ENCODE measurements around the gene ATP1A1.

ATP1A1 gene

GRCh38 chr1:116412480-116412798 lies 39.4 kb downstream of the ATP1A1 start:
- H2AFZ ChIP-seq (ENCODE audit: low read depth, low read length): no peak overlapping the region
- no peak overlapping the region for H4K8ac ChIP-seq (ENCODE audit: low read length)
- no peak overlapping the region for H2BK15ac ChIP-seq (ENCODE audit: low read depth, poor library complexity, severe bottlenecking)
- H3K27me3 ChIP-seq (ENCODE audit: control insufficient read depth in 1 of 2, insufficient read depth in 1 of 2, low read length in 2 of 2): no peaks in the 10 kb centered on the region
- no peak overlapping the region for H3K4ac ChIP-seq (ENCODE audit: low read depth in 1 of 2, low read length in 2 of 2)
- no peak overlapping the region for H3K4me3 ChIP-seq (ENCODE audit: insufficient read depth in 1 of 2, low read depth in 1 of 2, low read length in 2 of 2)
- H2BK120ac ChIP-seq (ENCODE audit: low read depth, low read length): no peak overlapping the region
- H2BK12ac ChIP-seq (ENCODE audit: low read length in 2 of 2): no peak overlapping the region
- peaks cover 5% of the 10 kb centered on the region for H3K4me1 ChIP-seq (ENCODE audit: control insufficient read depth, insufficient read depth, low read depth, low read length)
- WGBS: 98% methylated on average over 2 of the region's 2 CpGs
- peaks cover 5% of the 10 kb centered on the region for H3K79me1 ChIP-seq (replicated peaks; ENCODE audit: low read length, poor library complexity, severe bottlenecking)
- no peak overlapping the region for H3K18ac ChIP-seq (ENCODE audit: low read depth in 1 of 2, low read length in 2 of 2)
- no peak overlapping the region for H4K91ac ChIP-seq (ENCODE audit: low read length)
- DNase-seq: no peak
- H2BK5ac ChIP-seq (ENCODE audit: low read depth, low read length, poor library complexity, severe bottlenecking): no peak overlapping the region
- no peak overlapping the region for H3K4me2 ChIP-seq (ENCODE audit: low read length, poor library complexity, severe bottlenecking)
- H2AK5ac ChIP-seq (ENCODE audit: low read length, severe bottlenecking): no peak overlapping the region
- no peak overlapping the region for H3K23ac ChIP-seq (ENCODE audit: low read length in 2 of 2)
- H3K14ac ChIP-seq (ENCODE audit: low read length in 2 of 2): no peak overlapping the region
- H3K9me3 ChIP-seq (ENCODE audit: control insufficient read depth, low read length): no peaks in the 10 kb centered on the region
- peaks cover 13 to 19% of the 10 kb centered on the region in 2 experiments for H3K36me3 ChIP-seq (ENCODE audit: control insufficient read depth in 1 of 2, insufficient read depth in 2 of 2, low read depth in 1 of 2, low read length in 2 of 2)
- no peak overlapping the region for H3K9ac ChIP-seq (ENCODE audit: low read length)
- H3K27ac ChIP-seq (ENCODE audit: low read length, poor library complexity, severe bottlenecking): no peak overlapping the region

GRCh38 chr1:116412898-116413297 lies 39.9 kb downstream of the ATP1A1 start:
- H3K79me1 ChIP-seq (replicated peaks; ENCODE audit: low read length, poor library complexity, severe bottlenecking): peaks cover 9% of the 10 kb centered on the region
- H3K14ac ChIP-seq (ENCODE audit: low read length in 2 of 2): no peak overlapping the region
- H3K36me3 ChIP-seq (ENCODE audit: control insufficient read depth in 1 of 2, insufficient read depth in 2 of 2, low read depth in 1 of 2, low read length in 2 of 2): peaks cover 13 to 14% of the 10 kb centered on the region in 2 experiments
- H3K4me1 ChIP-seq (ENCODE audit: control insufficient read depth, insufficient read depth, low read depth, low read length): peaks cover 9% of the 10 kb centered on the region
- H3K4me2 ChIP-seq (ENCODE audit: low read length, poor library complexity, severe bottlenecking): no peak overlapping the region
- DNase-seq: no peak
- H3K4me3 ChIP-seq (ENCODE audit: insufficient read depth in 1 of 2, low read depth in 1 of 2, low read length in 2 of 2): no peak overlapping the region
- H4K8ac ChIP-seq (ENCODE audit: low read length): no peak overlapping the region
- H3K23ac ChIP-seq (ENCODE audit: low read length in 2 of 2): no peak overlapping the region
- H3K4ac ChIP-seq (ENCODE audit: low read depth in 1 of 2, low read length in 2 of 2): no peak overlapping the region
- no peak overlapping the region for H2BK15ac ChIP-seq (ENCODE audit: low read depth, poor library complexity, severe bottlenecking)
- no peak overlapping the region for H2BK5ac ChIP-seq (ENCODE audit: low read depth, low read length, poor library complexity, severe bottlenecking)
- no peak overlapping the region for H3K9ac ChIP-seq (ENCODE audit: low read length)
- no peaks in the 10 kb centered on the region for H3K9me3 ChIP-seq (ENCODE audit: control insufficient read depth, low read length)
- no peak overlapping the region for H2AK5ac ChIP-seq (ENCODE audit: low read length, severe bottlenecking)
- H3K18ac ChIP-seq (ENCODE audit: low read depth in 1 of 2, low read length in 2 of 2): no peak overlapping the region
- no peak overlapping the region for H3K27ac ChIP-seq (ENCODE audit: low read length, poor library complexity, severe bottlenecking)
- no peak overlapping the region for H2BK12ac ChIP-seq (ENCODE audit: low read length in 2 of 2)
- WGBS: 100% methylated on average over 1 of the region's 3 CpGs
- H2AFZ ChIP-seq (ENCODE audit: low read depth, low read length): no peak overlapping the region
- H2BK120ac ChIP-seq (ENCODE audit: low read depth, low read length): no peak overlapping the region
- H4K91ac ChIP-seq (ENCODE audit: low read length): no peak overlapping the region
- H3K27me3 ChIP-seq (ENCODE audit: control insufficient read depth in 1 of 2, insufficient read depth in 1 of 2, low read length in 2 of 2): no peaks in the 10 kb centered on the region

DNA sequence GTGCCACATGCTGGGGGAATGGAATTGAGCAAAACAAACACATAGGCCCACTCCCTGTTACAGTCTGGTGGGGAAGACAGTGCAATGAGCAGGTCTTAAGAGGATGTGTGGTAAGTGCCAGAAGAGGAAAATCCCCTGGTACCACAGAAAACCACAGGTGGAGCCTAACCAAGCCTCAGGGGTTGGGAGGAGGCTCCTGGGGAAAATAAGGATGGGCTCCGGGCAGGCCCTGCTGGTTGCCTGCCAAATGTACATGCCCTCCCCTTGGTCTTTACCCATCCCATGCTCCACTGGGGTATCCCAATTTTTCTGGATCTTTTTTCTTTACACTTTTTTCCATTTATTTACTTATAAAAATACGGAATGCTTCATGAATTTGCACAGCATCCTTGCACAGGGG lies 40.4 kb downstream of the ATP1A1 start:
- Histone ChIP-seq H3K79me1 (replicated peaks; ENCODE audit: low read length, poor library complexity, severe bottlenecking) (peaks cover 12% of the 10 kb centered on the region), H3K14ac (ENCODE audit: low read length in 2 of 2) (no peak overlapping the region), H2BK15ac (ENCODE audit: low read depth, poor library complexity, severe bottlenecking) (no peak overlapping the region), H2BK120ac (ENCODE audit: low read depth, low read length) (no peak overlapping the region), H2AK5ac (ENCODE audit: low read length, severe bottlenecking) (no peak overlapping the region), H4K91ac (ENCODE audit: low read length) (no peak overlapping the region), H3K27me3 (ENCODE audit: control insufficient read depth in 1 of 2, insufficient read depth in 1 of 2, low read length in 2 of 2) (no peaks in the 10 kb centered on the region), H3K27ac (ENCODE audit: low read length, poor library complexity, severe bottlenecking) (no peak overlapping the region), H3K9ac (ENCODE audit: low read length) (no peak overlapping the region), H2AFZ (ENCODE audit: low read depth, low read length) (no peak overlapping the region), H4K8ac (ENCODE audit: low read length) (no peak overlapping the region), H2BK5ac (ENCODE audit: low read depth, low read length, poor library complexity, severe bottlenecking) (no peak overlapping the region), H3K18ac (ENCODE audit: low read depth in 1 of 2, low read length in 2 of 2) (no peak overlapping the region), H3K36me3 (ENCODE audit: control insufficient read depth in 1 of 2, insufficient read depth in 2 of 2, low read depth in 1 of 2, low read length in 2 of 2) (peaks cover 9 to 13% of the 10 kb centered on the region in 2 experiments), H3K4me3 (ENCODE audit: insufficient read depth in 1 of 2, low read depth in 1 of 2, low read length in 2 of 2) (no peak overlapping the region), H3K9me3 (ENCODE audit: control insufficient read depth, low read length) (no peaks in the 10 kb centered on the region), H3K4ac (ENCODE audit: low read depth in 1 of 2, low read length in 2 of 2) (no peak overlapping the region), H3K23ac (ENCODE audit: low read length in 2 of 2) (no peak overlapping the region), H3K4me1 (ENCODE audit: control insufficient read depth, insufficient read depth, low read depth, low read length) (peaks cover 11% of the 10 kb centered on the region), H3K4me2 (ENCODE audit: low read length, poor library complexity, severe bottlenecking) (no peak overlapping the region), H2BK12ac (ENCODE audit: low read length in 2 of 2) (no peak overlapping the region)
- no peak for DNase-seq
- 98% methylated on average over 2 of the region's 2 CpGs for WGBS

- Histone ChIP-seq H4K91ac (ENCODE audit: low read length) (no peak overlapping the region), H3K14ac (ENCODE audit: low read length in 2 of 2) (no peak overlapping the region), H4K8ac (ENCODE audit: low read length) (no peak overlapping the region), H3K27ac (ENCODE audit: low read length, poor library complexity, severe bottlenecking) (no peak overlapping the region), H3K27me3 (ENCODE audit: control insufficient read depth in 1 of 2, insufficient read depth in 1 of 2, low read length in 2 of 2) (no peaks in the 10 kb centered on the region), H3K18ac (ENCODE audit: low read depth in 1 of 2, low read length in 2 of 2) (no peak overlapping the region), H3K4me1 (ENCODE audit: control insufficient read depth, insufficient read depth, low read depth, low read length) (peaks cover 9% of the 10 kb centered on the region), H2BK15ac (ENCODE audit: low read depth, poor library complexity, severe bottlenecking) (no peak overlapping the region), H2AFZ (ENCODE audit: low read depth, low read length) (no peak overlapping the region), H3K9me3 (ENCODE audit: control insufficient read depth, low read length) (no peaks in the 10 kb centered on the region), H2AK5ac (ENCODE audit: low read length, severe bottlenecking) (no peak overlapping the region), H3K36me3 (ENCODE audit: control insufficient read depth in 1 of 2, insufficient read depth in 2 of 2, low read depth in 1 of 2, low read length in 2 of 2) (peaks cover 0 to 5% of the 10 kb centered on the region in 2 experiments), H3K4me3 (ENCODE audit: insufficient read depth in 1 of 2, low read depth in 1 of 2, low read length in 2 of 2) (no peak overlapping the region), H2BK12ac (ENCODE audit: low read length in 2 of 2) (no peak overlapping the region), H3K9ac (ENCODE audit: low read length) (no peak overlapping the region), H3K79me1 (replicated peaks; ENCODE audit: low read length, poor library complexity, severe bottlenecking) (peaks cover 9% of the 10 kb centered on the region), H3K23ac (ENCODE audit: low read length in 2 of 2) (no peak overlapping the region), H3K4me2 (ENCODE audit: low read length, poor library complexity, severe bottlenecking) (no peak overlapping the region), H2BK120ac (ENCODE audit: low read depth, low read length) (no peak overlapping the region), H2BK5ac (ENCODE audit: low read depth, low read length, poor library complexity, severe bottlenecking) (no peak overlapping the region), H3K4ac (ENCODE audit: low read depth in 1 of 2, low read length in 2 of 2) (no peak overlapping the region)
- 100% methylated on average over 2 of the region's 3 CpGs for WGBS
- DNase-seq: no peak
Measured at GRCh38 chr1:116414364-116414763, 41.3 kb downstream of the ATP1A1 start.

Measured in mesenchymal stem cell (in vitro differentiated cells and primary cell).